ENCODE measurements around the gene SFT2D3.

Gene SFT2D3

GRCh38 chr2:127705391-127706065 lies 4.2 kb downstream of the SFT2D3 start:
- no peaks in the 10 kb centered on the region for H3K9me3 ChIP-seq (ENCODE audit: insufficient read depth, low read depth, low read length)
- H3K27ac ChIP-seq (ENCODE audit: low read length): no peak overlapping the region
- H3K36me3 ChIP-seq (ENCODE audit: insufficient read depth, low read depth, low read length): peaks cover 78% of the 10 kb centered on the region
- peaks cover 13% of the 10 kb centered on the region for H3K4me1 ChIP-seq (ENCODE audit: insufficient read depth, low read length)
- H3K27me3 ChIP-seq (ENCODE audit: insufficient read depth, low read length): no peaks in the 10 kb centered on the region
- H3K4me3 ChIP-seq (ENCODE audit: low read length): no peak overlapping the region
- no peak overlapping the region for H3K9ac ChIP-seq (ENCODE audit: low read depth, low read length)

GRCh38 chr2:127706215-127706990 lies 5.1 kb downstream of the SFT2D3 start:
- Histone ChIP-seq H3K4me1 (ENCODE audit: insufficient read depth, low read length) (peaks cover 11% of the 10 kb centered on the region), H3K27ac (ENCODE audit: low read length) (no peak overlapping the region), H3K27me3 (ENCODE audit: insufficient read depth, low read length) (no peaks in the 10 kb centered on the region), H3K9ac (ENCODE audit: low read depth, low read length) (no peak overlapping the region), H3K36me3 (ENCODE audit: insufficient read depth, low read depth, low read length) (peaks cover 82% of the 10 kb centered on the region), H3K4me3 (ENCODE audit: low read length) (no peak overlapping the region), H3K9me3 (ENCODE audit: insufficient read depth, low read depth, low read length) (no peaks in the 10 kb centered on the region)

DNA sequence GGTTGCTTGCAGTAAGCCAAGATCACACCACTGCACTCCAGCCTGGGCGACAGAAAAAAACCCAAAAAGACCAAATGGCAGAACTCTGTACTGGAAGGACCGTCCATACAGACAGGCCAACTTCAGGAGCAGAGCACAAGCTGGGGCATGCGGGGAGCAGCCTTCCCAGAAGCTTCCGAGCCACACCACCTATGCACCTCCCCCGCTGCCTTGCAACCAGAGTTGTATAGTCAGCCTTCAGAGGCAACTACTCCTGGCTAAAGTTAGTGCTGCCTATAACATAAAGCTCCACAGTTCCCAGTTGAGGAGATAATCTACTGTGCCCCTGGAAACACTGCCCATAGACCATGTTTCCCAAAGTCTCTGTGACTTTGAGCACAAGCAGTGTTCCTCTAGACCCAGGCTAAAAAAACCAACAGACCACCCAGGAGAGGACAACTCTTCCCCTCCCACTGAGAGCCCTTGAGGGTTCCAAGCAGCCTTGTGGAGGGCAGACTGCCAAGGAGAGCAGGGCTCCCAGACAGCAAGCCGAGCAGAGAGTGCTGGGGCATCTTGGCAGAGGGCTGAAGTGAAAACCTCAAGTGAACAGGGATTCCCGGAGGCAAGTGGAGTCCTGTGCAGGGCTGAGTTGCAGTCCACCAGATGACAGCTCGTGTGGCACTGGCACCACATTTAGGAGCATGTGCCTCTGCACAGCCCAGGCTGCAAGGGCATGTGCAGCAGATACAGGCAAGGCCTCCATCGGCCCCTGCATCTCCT lies 6.8 kb downstream of the SFT2D3 start:
- Histone ChIP-seq H3K27ac (ENCODE audit: low read length) (no peak overlapping the region), H3K9me3 (ENCODE audit: insufficient read depth, low read depth, low read length) (no peaks in the 10 kb centered on the region), H3K9ac (ENCODE audit: low read depth, low read length) (no peak overlapping the region), H3K27me3 (ENCODE audit: insufficient read depth, low read length) (no peaks in the 10 kb centered on the region), H3K4me1 (ENCODE audit: insufficient read depth, low read length) (peaks cover 3% of the 10 kb centered on the region), H3K36me3 (ENCODE audit: insufficient read depth, low read depth, low read length) (peaks cover 85% of the 10 kb centered on the region), H3K4me3 (ENCODE audit: low read length) (no peak overlapping the region)

- H3K27ac ChIP-seq (ENCODE audit: low read length): no peak overlapping the region
- H3K36me3 ChIP-seq (ENCODE audit: insufficient read depth, low read depth, low read length): peaks cover 87% of the 10 kb centered on the region
- no peaks in the 10 kb centered on the region for H3K27me3 ChIP-seq (ENCODE audit: insufficient read depth, low read length)
- no peaks in the 10 kb centered on the region for H3K9me3 ChIP-seq (ENCODE audit: insufficient read depth, low read depth, low read length)
- no peak overlapping the region for H3K9ac ChIP-seq (ENCODE audit: low read depth, low read length)
- H3K4me1 ChIP-seq (ENCODE audit: insufficient read depth, low read length): no peaks in the 10 kb centered on the region
- no peak overlapping the region for H3K4me3 ChIP-seq (ENCODE audit: low read length)
Observed at GRCh38 chr2:127709336-127709735, 8.0 kb downstream of the SFT2D3 start.

- no peak overlapping the region for H3K4me3 ChIP-seq (ENCODE audit: low read length)
- H3K27me3 ChIP-seq (ENCODE audit: insufficient read depth, low read length): no peaks in the 10 kb centered on the region
- no peaks in the 10 kb centered on the region; the same call in 1 of the 2 replicates for H3K4me1 ChIP-seq (ENCODE audit: insufficient read depth, low read length)
- peaks cover 84% of the 10 kb centered on the region for H3K36me3 ChIP-seq (ENCODE audit: insufficient read depth, low read depth, low read length)
- no peaks in the 10 kb centered on the region for H3K9me3 ChIP-seq (ENCODE audit: insufficient read depth, low read depth, low read length)
- no peak overlapping the region for H3K9ac ChIP-seq (ENCODE audit: low read depth, low read length)
- H3K27ac ChIP-seq (ENCODE audit: low read length): no peak overlapping the region
Observed at GRCh38 chr2:127712999-127713398, 11.7 kb downstream of the SFT2D3 start.

DNA sequence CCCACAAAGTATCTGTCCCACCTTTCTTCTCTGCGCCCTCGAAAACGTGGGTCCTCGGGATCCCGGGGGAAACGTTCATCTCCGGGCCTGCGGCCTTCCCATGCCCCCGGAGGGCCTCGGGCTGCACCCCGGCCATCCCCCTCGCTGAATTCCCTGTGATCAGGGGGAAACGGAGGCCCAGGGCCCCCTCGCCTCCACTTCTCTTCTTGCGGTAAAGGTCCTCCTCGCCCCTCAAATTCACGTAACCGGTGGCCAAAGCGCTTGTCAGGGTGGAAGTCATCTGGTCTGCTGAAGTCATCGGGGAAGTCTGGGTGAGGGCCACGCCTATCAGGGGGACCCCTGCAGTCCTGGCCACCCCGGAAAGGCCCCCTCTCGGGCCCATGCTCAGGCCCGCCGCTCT lies 12.3 kb downstream of the SFT2D3 start:
- peaks cover 84% of the 10 kb centered on the region for H3K36me3 ChIP-seq (ENCODE audit: insufficient read depth, low read depth, low read length)
- H3K27ac ChIP-seq (ENCODE audit: low read length): no peak overlapping the region

DNA sequence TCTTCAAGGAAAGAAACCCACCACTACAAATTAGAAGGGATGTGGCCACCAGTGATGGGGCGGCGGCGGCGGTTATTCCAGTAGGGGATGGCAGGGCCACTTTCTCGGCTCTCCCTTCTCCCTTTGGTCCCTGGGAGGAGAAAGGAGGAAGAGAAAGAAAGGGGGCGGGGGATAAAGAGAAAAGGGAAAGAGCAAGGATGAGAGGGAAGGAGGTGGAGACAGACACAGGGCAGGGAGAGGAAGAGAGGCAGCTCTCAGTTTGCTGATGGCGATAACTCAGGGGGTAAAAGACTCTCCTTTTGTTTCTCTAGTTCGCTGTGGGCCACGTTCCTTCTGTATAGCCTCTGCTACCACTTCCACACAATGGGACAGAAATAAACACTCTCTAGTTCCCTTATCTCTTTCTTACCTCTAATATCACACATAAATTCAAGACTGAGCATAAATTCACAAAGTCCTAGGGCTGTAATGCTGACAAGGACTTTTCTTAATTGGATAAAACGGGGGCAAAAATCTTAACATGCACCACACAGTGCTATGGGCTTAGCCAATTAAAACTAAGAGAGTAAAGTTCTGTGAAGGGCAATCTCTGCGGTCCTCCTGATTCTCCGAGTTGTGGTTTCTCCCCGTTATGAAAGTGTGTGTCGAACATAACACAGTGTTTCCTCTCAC lies 14.6 kb downstream of the SFT2D3 start:
- no peaks in the 10 kb centered on the region; the same call in 1 of the 2 replicates for H3K4me1 ChIP-seq (ENCODE audit: insufficient read depth, low read length)
- no peaks in the 10 kb centered on the region for H3K9me3 ChIP-seq (ENCODE audit: insufficient read depth, low read depth, low read length)
- no peak overlapping the region for H3K4me3 ChIP-seq (ENCODE audit: low read length)
- H3K9ac ChIP-seq (ENCODE audit: low read depth, low read length): no peak overlapping the region
- peaks cover 84% of the 10 kb centered on the region for H3K36me3 ChIP-seq (ENCODE audit: insufficient read depth, low read depth, low read length)
- H3K27me3 ChIP-seq (ENCODE audit: insufficient read depth, low read length): no peaks in the 10 kb centered on the region
- no peak overlapping the region for H3K27ac ChIP-seq (ENCODE audit: low read length)

More for the DNA sequence above, 12.3 kb downstream of the SFT2D3 start:
- no peaks in the 10 kb centered on the region for H3K9me3 ChIP-seq (ENCODE audit: insufficient read depth, low read depth, low read length)
- H3K4me3 ChIP-seq (ENCODE audit: low read length): no peak overlapping the region
- no peaks in the 10 kb centered on the region; the same call in 1 of the 2 replicates for H3K4me1 ChIP-seq (ENCODE audit: insufficient read depth, low read length)
- H3K27me3 ChIP-seq (ENCODE audit: insufficient read depth, low read length): no peaks in the 10 kb centered on the region
- no peak overlapping the region for H3K9ac ChIP-seq (ENCODE audit: low read depth, low read length)

DNA sequence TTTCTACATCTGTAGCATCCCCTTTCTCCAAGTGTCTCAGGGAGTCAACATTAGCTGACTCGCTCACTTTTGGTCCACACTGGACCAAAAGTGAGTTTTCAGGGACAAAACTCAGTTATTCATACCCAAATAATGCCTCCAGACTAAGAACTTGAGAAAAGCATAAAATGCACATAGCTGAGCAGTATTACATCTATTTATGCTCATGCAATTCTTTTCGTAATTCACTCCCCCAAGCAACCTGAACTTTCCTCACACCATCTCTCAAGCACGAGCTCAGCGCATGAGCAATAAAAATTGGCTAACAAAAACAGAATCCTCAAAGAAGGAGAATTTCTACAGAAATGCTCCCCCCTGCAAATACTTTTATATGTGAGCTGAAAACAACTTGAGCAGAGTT lies 17.0 kb downstream of the SFT2D3 start:
- Histone ChIP-seq H3K9me3 (ENCODE audit: insufficient read depth, low read depth, low read length) (no peaks in the 10 kb centered on the region), H3K4me1 (ENCODE audit: insufficient read depth, low read length) (no peaks in the 10 kb centered on the region; the same call in 1 of the 2 replicates), H3K36me3 (ENCODE audit: insufficient read depth, low read depth, low read length) (peaks cover 96% of the 10 kb centered on the region), H3K9ac (ENCODE audit: low read depth, low read length) (no peak overlapping the region), H3K27ac (ENCODE audit: low read length) (no peak overlapping the region), H3K27me3 (ENCODE audit: insufficient read depth, low read length) (no peaks in the 10 kb centered on the region), H3K4me3 (ENCODE audit: low read length) (no peak overlapping the region)

GRCh38 chr2:127719301-127720218 lies 18.3 kb downstream of the SFT2D3 start:
- Histone ChIP-seq H3K4me1 (ENCODE audit: insufficient read depth, low read length) (no peaks in the 10 kb centered on the region; the same call in 1 of the 2 replicates), H3K27me3 (ENCODE audit: insufficient read depth, low read length) (no peaks in the 10 kb centered on the region), H3K9ac (ENCODE audit: low read depth, low read length) (no peak overlapping the region), H3K4me3 (ENCODE audit: low read length) (no peak overlapping the region), H3K27ac (ENCODE audit: low read length) (no peak overlapping the region), H3K9me3 (ENCODE audit: insufficient read depth, low read depth, low read length) (no peaks in the 10 kb centered on the region), H3K36me3 (ENCODE audit: insufficient read depth, low read depth, low read length) (peaks cover 92% of the 10 kb centered on the region)

GRCh38 chr2:127721311-127721977 lies 20.1 kb downstream of the SFT2D3 start:
- Histone ChIP-seq H3K9ac (ENCODE audit: low read depth, low read length) (no peak overlapping the region), H3K36me3 (ENCODE audit: insufficient read depth, low read depth, low read length) (peaks cover 85% of the 10 kb centered on the region), H3K27ac (ENCODE audit: low read length) (no peak overlapping the region), H3K4me1 (ENCODE audit: insufficient read depth, low read length) (no peaks in the 10 kb centered on the region), H3K27me3 (ENCODE audit: insufficient read depth, low read length) (no peaks in the 10 kb centered on the region), H3K4me3 (ENCODE audit: low read length) (no peak overlapping the region), H3K9me3 (ENCODE audit: insufficient read depth, low read depth, low read length) (no peaks in the 10 kb centered on the region)

Data from iPS-20b (cell line).